CD4-positive, alpha-beta T cell treated with Interleukin-1 beta for 1 hour (primary cell): Measurements from ENCODE around the gene ELAPOR2.
A peak's percentile ranks its signal among the peaks of the same experiment; 100 is the strongest.

Experiments
- DNase-seq, 2 donors: peaks; one replicate each; pipeline ENCODE4 v3.0.0-alpha.2; 2020 to 2022

Gene ELAPOR2

GRCh38 chr7:87039691-87040299 is 19.7 kb downstream of the ELAPOR2 start:
- DNase-seq, result peak; percentile 29 to 40

DNA sequence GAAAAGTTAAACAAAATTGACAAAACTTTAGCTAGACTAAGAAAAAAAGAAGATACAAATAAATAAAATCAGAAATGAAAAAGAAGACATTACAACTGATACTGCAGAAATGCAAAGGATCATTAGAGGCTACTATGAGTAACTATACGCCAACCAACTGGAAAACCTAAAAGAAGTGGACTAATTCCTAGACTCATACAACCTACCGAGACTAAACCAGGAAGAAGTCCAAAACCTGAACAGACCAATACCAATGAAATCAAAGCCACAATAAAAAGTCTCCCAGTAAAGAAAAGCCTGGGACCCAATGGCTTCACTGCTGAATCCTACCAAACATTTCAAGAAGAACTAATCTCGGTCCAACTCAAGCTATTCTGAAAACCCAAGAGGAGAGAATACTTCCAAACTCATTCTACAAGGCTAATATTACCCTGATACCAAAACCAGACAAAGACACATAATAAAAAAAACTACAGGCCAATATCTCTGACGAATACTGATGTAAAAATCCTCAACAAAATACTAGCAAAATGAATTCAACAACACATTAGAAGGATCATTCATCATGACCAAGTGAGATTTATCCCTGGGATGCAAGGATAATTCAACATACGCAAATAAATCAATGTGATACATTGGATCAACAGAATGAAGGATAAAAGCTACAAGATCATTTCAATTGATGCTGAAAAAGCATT is 20.3 kb downstream of the ELAPOR2 start:
- no peak for DNase-seq

DNA sequence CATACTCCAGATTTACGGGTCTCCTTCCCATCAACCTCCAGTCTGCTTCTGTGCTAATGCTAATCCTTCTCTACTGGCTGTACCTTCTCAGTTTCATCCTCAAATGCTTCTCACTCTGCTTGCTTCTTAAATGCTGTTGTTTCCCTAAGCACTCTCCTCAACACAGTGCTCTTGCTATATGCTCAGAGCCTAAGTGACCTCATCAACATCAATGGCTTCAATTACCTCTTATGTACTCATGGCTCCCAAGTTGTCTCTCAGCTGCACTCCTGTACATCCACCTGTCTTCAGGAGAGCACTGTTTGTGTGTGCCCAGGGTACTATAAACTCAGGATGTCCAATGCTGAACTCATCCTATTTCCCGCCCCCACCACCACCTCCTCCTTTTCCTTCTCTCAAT is 22.5 kb downstream of the ELAPOR2 start:
- no peak for DNase-seq

DNA sequence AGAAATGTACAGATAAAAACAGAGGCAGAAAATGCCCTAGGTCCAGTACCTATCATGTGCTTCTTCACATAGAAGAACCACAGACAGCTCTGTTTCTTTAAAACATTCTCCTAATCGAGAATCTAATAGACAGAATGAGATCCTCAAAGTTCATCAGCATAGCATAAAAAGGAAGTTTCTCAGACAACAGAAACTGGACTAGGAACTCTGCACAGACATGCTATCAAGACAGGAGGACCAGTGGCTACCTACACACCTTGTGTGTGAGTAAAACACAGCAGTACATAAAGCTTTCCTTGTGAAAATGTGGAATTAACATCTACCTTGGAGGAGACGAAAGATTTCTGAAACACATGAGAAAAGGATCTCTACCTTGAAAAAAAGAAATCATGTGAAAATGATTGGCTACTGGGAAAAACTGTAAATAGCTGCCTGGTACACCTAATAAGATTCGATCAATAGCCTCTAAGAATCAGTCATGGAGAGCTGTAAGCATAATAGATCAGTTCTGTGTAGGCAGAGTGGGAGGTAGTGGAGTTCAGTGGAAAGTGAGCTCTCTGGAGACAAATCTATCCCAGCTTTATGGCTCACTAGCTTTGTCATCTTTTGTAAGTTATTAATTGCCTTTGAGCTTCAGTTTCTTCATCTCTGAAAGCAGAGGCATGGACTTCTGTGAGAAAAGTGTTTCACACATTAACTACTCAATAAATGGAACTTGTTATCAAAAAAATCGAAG is 26.7 kb downstream of the ELAPOR2 start:
- DNase-seq, result no peak

- no peak for DNase-seq
Measured at GRCh38 chr7:87029078-87029477, 30.4 kb downstream of the ELAPOR2 start.

DNA sequence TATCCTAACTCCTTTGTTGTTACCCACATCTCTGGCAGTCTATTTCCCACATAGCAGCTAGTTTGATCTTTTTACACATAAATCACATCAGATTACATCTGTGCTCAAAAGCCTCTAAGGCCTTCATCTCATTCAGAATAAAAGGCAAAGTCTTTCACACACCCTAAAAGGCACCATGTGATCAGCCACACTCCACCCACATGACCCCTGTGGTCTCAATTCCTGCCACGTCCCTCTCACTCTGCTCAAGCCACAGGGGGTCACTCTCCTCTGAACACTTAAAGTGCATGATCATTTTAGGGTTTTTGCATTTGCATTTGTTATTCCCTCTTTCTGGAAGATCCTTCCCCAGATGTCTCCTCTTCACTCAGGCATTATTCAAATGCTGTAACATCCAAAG is 30.8 kb downstream of the ELAPOR2 start:
- DNase-seq, result no peak

DNA sequence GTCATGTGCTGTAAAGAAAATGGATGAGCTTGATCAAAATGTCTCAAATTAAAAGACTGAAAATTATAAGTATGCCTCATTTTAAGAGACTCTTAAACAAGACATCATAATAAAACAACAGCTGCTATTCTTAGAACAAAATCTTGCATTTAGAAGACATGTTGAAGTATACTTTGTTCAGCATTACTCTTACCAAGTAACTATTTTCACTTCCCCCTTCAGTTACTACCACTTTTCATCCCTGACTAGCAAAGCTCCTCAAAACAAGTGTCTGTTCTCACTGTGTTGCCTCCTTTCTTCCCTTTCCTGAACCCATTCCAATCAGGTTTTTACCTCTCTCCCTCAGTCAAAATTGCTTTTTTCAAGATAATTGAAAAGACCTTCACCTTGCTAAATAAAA is 31.6 kb downstream of the ELAPOR2 start:
- no peak for DNase-seq

- no peak for DNase-seq
Measured at GRCh38 chr7:87021285-87021684, 38.2 kb downstream of the ELAPOR2 start.

DNA sequence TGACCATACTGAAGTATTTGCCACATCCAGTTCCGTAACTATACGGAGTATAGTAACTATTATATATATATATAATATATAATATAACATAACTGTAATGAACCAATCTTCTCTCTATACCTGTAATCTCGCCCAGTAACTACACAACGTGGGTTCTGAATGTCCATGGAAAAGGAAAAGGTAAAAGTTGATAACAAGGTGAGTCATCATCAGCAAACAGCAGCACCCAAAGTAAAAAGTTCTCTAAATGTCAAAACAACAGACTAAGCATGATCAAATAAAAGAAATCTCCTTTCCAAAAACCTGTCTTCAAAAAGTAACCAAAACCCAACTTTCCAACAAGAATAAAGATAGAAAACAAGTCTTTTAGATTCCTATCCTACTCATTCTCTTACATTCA is 42.8 kb downstream of the ELAPOR2 start:
- DNase-seq, result no peak

GRCh38 chr7:87013840-87014190 is 45.6 kb downstream of the ELAPOR2 start:
- no peak for DNase-seq

DNA sequence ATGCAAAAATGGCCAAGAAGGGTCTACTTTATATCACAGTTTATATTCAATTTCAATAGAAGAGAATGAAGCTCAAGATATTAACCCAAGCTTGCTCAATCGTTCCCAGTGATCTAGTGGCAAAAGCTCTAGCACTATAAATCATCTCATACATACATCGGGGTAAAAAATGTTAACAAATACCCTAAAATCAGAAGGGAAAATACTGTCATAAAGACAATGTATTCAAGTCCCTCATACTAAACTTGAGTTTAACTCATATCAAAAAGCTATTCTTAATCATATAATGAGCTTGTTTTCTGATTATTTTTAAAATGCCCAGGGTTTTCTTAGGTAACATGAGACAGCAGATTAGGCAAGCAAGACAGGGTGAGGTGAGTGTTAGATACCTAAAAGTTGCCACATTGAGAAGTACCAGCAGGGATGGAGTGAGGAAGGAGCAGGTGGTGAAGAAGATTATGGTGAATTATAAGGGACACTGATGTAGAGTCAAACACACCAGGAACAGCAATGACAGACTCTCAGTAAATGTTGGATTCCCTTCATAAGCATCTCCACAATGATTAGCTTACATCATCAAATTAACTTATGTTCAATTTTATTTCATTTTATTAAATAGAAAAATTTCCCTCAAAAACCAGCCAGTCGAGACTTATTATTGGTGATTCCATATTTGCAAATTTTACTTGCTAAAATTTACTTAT is 46.2 kb downstream of the ELAPOR2 start:
- DNase-seq, result no peak
